ENCODE data around the gene ITPRID2. TPM values are rescaled to one million over a fixed set of nuclear protein-coding genes. Genes with fewer than 3 reads are reported as not detected.

Gene ITPRID2
- polyA plus RNA-seq, 1 donor from 2014 or later = 3.7 TPM

GRCh38 chr2:181892799-181893435, 1.4 kb downstream of the ITPRID2 start:
- H3K36me3 Mint-ChIP-seq = peaks cover 1% of the 10 kb centered on the region
- H3K27me3 Mint-ChIP-seq = no peaks in the 10 kb centered on the region
- peak overlapping the region; percentile 85 to 97 (median 91) for H3K4me3 Mint-ChIP-seq
- no peaks in the 10 kb centered on the region for H3K9me3 Mint-ChIP-seq
- peaks cover 18 to 30% (median 27%) of the 10 kb centered on the region in 3 donors for H3K4me1 Mint-ChIP-seq
- peak overlapping the region; percentile 25 to 76 (median 30) for H3K27ac Mint-ChIP-seq

GRCh38 chr2:181894381-181894780, 2.9 kb downstream of the ITPRID2 start:
- Mint-ChIP-seq H3K9me3 (no peaks in the 10 kb centered on the region), H3K36me3 (peaks cover 1% of the 10 kb centered on the region), H3K27ac (no peak overlapping the region), H3K4me1 (peaks cover 18 to 30% (median 27%) of the 10 kb centered on the region in 3 donors), H3K4me3 (peak overlapping the region in 1 of 4 donors; percentile 24), H3K27me3 (no peaks in the 10 kb centered on the region)

GRCh38 chr2:181895818-181896217, 4.3 kb downstream of the ITPRID2 start:
- no peak overlapping the region for H3K27ac Mint-ChIP-seq
- H3K4me3 Mint-ChIP-seq = no peak overlapping the region
- peaks cover 23 to 35% (median 34%) of the 10 kb centered on the region in 3 donors for H3K4me1 Mint-ChIP-seq
- H3K9me3 Mint-ChIP-seq = no peaks in the 10 kb centered on the region
- peaks cover 1% of the 10 kb centered on the region for H3K36me3 Mint-ChIP-seq
- no peaks in the 10 kb centered on the region for H3K27me3 Mint-ChIP-seq

- Mint-ChIP-seq H3K4me3 (no peak overlapping the region), H3K36me3 (peaks cover 1% of the 10 kb centered on the region), H3K27ac (no peak overlapping the region), H3K9me3 (no peaks in the 10 kb centered on the region), H3K4me1 (peaks cover 20 to 32% (median 31%) of the 10 kb centered on the region in 3 donors), H3K27me3 (no peaks in the 10 kb centered on the region)
Observed at GRCh38 chr2:181896286-181896685, 4.8 kb downstream of the ITPRID2 start.

- Mint-ChIP-seq H3K4me3 (no peak overlapping the region), H3K27me3 (no peaks in the 10 kb centered on the region), H3K9me3 (no peaks in the 10 kb centered on the region), H3K4me1 (peaks cover 7 to 16% (median 15%) of the 10 kb centered on the region in 3 donors), H3K36me3 (peaks cover 1% of the 10 kb centered on the region), H3K27ac (no peak overlapping the region)
Observed at GRCh38 chr2:181900007-181900651, 8.6 kb downstream of the ITPRID2 start.

- Mint-ChIP-seq H3K4me3 (no peak overlapping the region), H3K27ac (no peak overlapping the region), H3K9me3 (no peaks in the 10 kb centered on the region), H3K36me3 (peaks cover 3% of the 10 kb centered on the region), H3K4me1 (peaks cover 7 to 11% (median 9%) of the 10 kb centered on the region in 3 donors), H3K27me3 (no peaks in the 10 kb centered on the region)
Observed at GRCh38 chr2:181902625-181903024, 11.1 kb downstream of the ITPRID2 start.

GRCh38 chr2:181904022-181904632, 12.6 kb downstream of the ITPRID2 start:
- no peaks in the 10 kb centered on the region for H3K9me3 Mint-ChIP-seq
- peaks cover 7 to 11% (median 9%) of the 10 kb centered on the region in 3 donors for H3K4me1 Mint-ChIP-seq
- H3K27me3 Mint-ChIP-seq = no peaks in the 10 kb centered on the region
- peak overlapping the region in 1 of 3 donors; percentile 13 for H3K27ac Mint-ChIP-seq
- no peak overlapping the region for H3K4me3 Mint-ChIP-seq
- peaks cover 5% of the 10 kb centered on the region for H3K36me3 Mint-ChIP-seq

- Mint-ChIP-seq H3K27ac (no peak overlapping the region), H3K9me3 (no peaks in the 10 kb centered on the region)
Observed at GRCh38 chr2:181907057-181907456, 15.5 kb downstream of the ITPRID2 start.

GRCh38 chr2:181907635-181908034, 16.1 kb downstream of the ITPRID2 start:
- H3K4me3 Mint-ChIP-seq = no peak overlapping the region

More at GRCh38 chr2:181907057-181907456, 15.5 kb downstream of the ITPRID2 start:
- Mint-ChIP-seq H3K4me1 (peaks cover 3 to 12% (median 4%) of the 10 kb centered on the region in 3 donors), H3K36me3 (peaks cover 5% of the 10 kb centered on the region), H3K4me3 (no peak overlapping the region), H3K27me3 (no peaks in the 10 kb centered on the region)

GRCh38 chr2:181910028-181910831, 18.7 kb downstream of the ITPRID2 start:
- H3K27me3 Mint-ChIP-seq = no peaks in the 10 kb centered on the region
- H3K4me1 Mint-ChIP-seq = peaks cover 1 to 7% (median 3%) of the 10 kb centered on the region in 3 donors
- H3K4me3 Mint-ChIP-seq = no peak overlapping the region
- H3K27ac Mint-ChIP-seq = no peak overlapping the region
- no peaks in the 10 kb centered on the region for H3K9me3 Mint-ChIP-seq
- H3K36me3 Mint-ChIP-seq = peaks cover 10% of the 10 kb centered on the region

More at GRCh38 chr2:181907635-181908034, 16.1 kb downstream of the ITPRID2 start:
- H3K27me3 Mint-ChIP-seq = no peaks in the 10 kb centered on the region
- H3K9me3 Mint-ChIP-seq = no peaks in the 10 kb centered on the region
- H3K27ac Mint-ChIP-seq = no peak overlapping the region
- peaks cover 5% of the 10 kb centered on the region for H3K36me3 Mint-ChIP-seq
- H3K4me1 Mint-ChIP-seq = peaks cover 3 to 12% (median 4%) of the 10 kb centered on the region in 3 donors

- Mint-ChIP-seq H3K4me3 (no peak overlapping the region), H3K9me3 (no peaks in the 10 kb centered on the region), H3K36me3 (peaks cover 18% of the 10 kb centered on the region), H3K27ac (no peak overlapping the region), H3K27me3 (no peaks in the 10 kb centered on the region), H3K4me1 (peaks cover 1 to 7% (median 3%) of the 10 kb centered on the region in 3 donors)
Observed at GRCh38 chr2:181911830-181912229, 20.3 kb downstream of the ITPRID2 start.

- no peaks in the 10 kb centered on the region for H3K27me3 Mint-ChIP-seq
- H3K4me1 Mint-ChIP-seq = peaks cover 1 to 7% (median 3%) of the 10 kb centered on the region in 3 donors
- no peaks in the 10 kb centered on the region for H3K9me3 Mint-ChIP-seq
- no peak overlapping the region for H3K4me3 Mint-ChIP-seq
- H3K36me3 Mint-ChIP-seq = peaks cover 18% of the 10 kb centered on the region
- peak overlapping the region in 1 of 3 donors; percentile 73 for H3K27ac Mint-ChIP-seq
Observed at GRCh38 chr2:181915102-181915501, 23.6 kb downstream of the ITPRID2 start.

- H3K27ac Mint-ChIP-seq = no peak overlapping the region
- no peaks in the 10 kb centered on the region for H3K9me3 Mint-ChIP-seq
- H3K4me1 Mint-ChIP-seq = no peaks in the 10 kb centered on the region
- H3K4me3 Mint-ChIP-seq = no peak overlapping the region
- no peaks in the 10 kb centered on the region for H3K27me3 Mint-ChIP-seq
- peaks cover 18% of the 10 kb centered on the region for H3K36me3 Mint-ChIP-seq
Observed at GRCh38 chr2:181916726-181917718, 25.5 kb downstream of the ITPRID2 start.

GRCh38 chr2:181918188-181918587, 26.7 kb downstream of the ITPRID2 start:
- no peak overlapping the region for H3K27ac Mint-ChIP-seq
- H3K9me3 Mint-ChIP-seq = no peaks in the 10 kb centered on the region
- H3K4me3 Mint-ChIP-seq = no peak overlapping the region
- no peaks in the 10 kb centered on the region for H3K27me3 Mint-ChIP-seq
- peaks cover 18% of the 10 kb centered on the region for H3K36me3 Mint-ChIP-seq
- H3K4me1 Mint-ChIP-seq = no peaks in the 10 kb centered on the region
